Measurements from ENCODE around the gene SCT.

SCT gene

GRCh38 chr11:581342-581741 lies 45.6 kb downstream of the SCT start:
- no peak for DNase-seq

DNA sequence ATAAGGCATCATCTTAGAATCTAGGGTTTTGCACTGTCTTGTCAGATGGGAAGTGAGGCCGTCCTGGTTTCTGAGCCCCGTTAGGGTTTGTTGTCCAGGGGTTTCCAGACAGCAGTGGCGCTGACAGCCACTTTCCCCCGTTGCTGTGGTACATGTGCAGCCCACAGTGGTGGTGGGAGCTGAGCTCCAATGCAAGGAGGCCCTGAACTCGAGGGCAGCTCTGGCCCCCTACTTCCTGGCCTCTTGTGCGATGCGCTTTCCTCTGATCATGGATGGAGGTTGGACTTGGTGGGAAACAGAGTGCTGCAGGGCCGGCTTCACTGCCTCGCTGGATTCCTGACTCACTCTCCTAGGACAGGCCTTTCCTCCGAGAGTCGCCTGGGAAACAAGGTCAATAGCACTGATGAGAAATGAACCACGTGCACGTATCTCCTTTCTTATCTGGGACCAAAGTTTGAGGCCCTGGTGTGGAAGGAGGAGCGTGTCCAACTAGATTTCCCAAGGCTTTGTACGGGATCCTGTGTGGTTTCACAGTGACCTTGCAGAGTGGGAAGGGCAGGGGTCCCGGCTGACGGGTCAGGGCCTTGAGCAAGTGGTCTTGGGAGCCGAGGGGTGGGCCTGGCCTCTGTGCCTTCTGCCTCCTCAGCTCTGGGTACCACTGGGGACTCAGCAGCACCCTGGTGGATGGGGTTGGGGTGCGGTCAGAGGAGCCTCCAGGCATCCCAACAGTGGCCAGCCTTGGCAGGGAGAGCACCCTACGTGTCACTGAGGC lies 47.0 kb downstream of the SCT start:
- no peak for DNase-seq

DNA sequence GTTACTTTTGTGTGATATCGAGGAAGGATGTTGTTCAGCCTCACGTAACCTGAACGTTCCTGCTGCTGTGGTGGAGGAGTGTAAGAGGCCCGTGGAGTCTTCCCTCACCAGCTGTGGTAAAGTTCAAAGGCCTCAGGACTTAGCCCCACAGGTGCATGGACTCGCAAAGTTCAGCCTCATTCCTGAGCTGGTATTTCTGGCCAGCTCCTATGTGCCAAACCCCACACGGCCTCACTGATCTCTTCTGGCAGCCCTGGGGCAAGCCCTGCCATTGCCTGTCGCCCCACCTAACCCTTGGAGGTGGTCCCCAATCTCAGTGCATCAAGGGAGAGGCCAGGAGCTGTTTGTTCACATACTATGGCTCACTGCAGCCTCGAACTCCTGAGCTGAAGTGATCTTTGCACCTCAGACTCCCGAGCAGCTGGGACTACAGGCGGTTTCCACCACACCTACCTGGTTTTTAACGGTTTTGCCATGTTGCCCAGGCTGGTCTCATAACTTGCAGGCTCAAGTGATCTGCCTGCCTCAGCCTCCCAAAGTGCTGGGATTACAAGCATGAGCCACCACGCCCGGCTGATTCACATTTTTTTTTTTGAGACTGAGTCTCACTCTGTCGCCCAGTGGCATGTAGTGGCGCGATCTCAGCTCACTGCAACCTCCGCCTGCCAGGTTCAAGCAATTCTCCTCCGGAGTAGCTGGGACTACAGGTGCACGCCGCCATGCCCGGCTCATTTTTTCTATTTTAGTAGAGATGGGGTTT lies 48.5 kb downstream of the SCT start:
- DNase-seq, result no peak

GRCh38 chr11:577611-577894 lies 49.4 kb downstream of the SCT start:
- no peak for DNase-seq

GRCh38 chr11:576811-577610 lies 50.0 kb downstream of the SCT start:
- DNase-seq, result no peak
